Measurements from ENCODE around the gene TBCE.
"Not testable (repeated sequence)": the region's sequence is repeated elsewhere in the genome, so short reads cannot be mapped to it uniquely, and the experiment has no call there.

TBCE gene

GRCh38 chr1:235457856-235458255 lies 90.6 kb downstream of the TBCE start:
- DNase-seq: not testable (repeated sequence)

- no peak for DNase-seq
Measured at GRCh38 chr1:235460770-235461169, 93.5 kb downstream of the TBCE start.

- no peak for DNase-seq
Measured at GRCh38 chr1:235461954-235462353, 94.7 kb downstream of the TBCE start.

GRCh38 chr1:235462832-235463231 lies 95.6 kb downstream of the TBCE start:
- not testable (repeated sequence) for DNase-seq

GRCh38 chr1:235465066-235465465 lies 97.8 kb downstream of the TBCE start:
- no peak for DNase-seq

GRCh38 chr1:235468004-235468403 lies 100.8 kb downstream of the TBCE start:
- no peak for DNase-seq

GRCh38 chr1:235468970-235469369 lies 101.7 kb downstream of the TBCE start:
- no peak for DNase-seq

GRCh38 chr1:235469897-235470296 lies 102.7 kb downstream of the TBCE start:
- DNase-seq: not testable (repeated sequence)

GRCh38 chr1:235470741-235471439 lies 103.7 kb downstream of the TBCE start:
- DNase-seq: no peak

- DNase-seq: no peak
Measured at GRCh38 chr1:235473806-235474205, 106.6 kb downstream of the TBCE start.

- no peak for DNase-seq
Measured at GRCh38 chr1:235483090-235483489, 115.9 kb downstream of the TBCE start.

- DNase-seq: no peak
Measured at GRCh38 chr1:235485558-235485957, 118.3 kb downstream of the TBCE start.

GRCh38 chr1:235486321-235486720 lies 119.1 kb downstream of the TBCE start:
- no peak for DNase-seq

GRCh38 chr1:235491644-235492043 lies 124.4 kb downstream of the TBCE start:
- DNase-seq: no peak

- no peak for DNase-seq
Measured at GRCh38 chr1:235494531-235494930, 127.3 kb downstream of the TBCE start.

- no peak for DNase-seq
Measured at GRCh38 chr1:235495030-235495429, 127.8 kb downstream of the TBCE start.

- no peak for DNase-seq
Measured at GRCh38 chr1:235495551-235495950, 128.3 kb downstream of the TBCE start.

- DNase-seq: no peak
Measured at GRCh38 chr1:235500971-235501540, 133.8 kb downstream of the TBCE start.

Data from stimulated activated CD4-positive, alpha-beta T cell treated with anti-CD3 and anti-CD28 coated beads, Interleukin-1b, Interleukin-23, amount 100 ng/mL, for 48 hours (primary cell).